ENCODE data around the gene NRTN. TPM values are rescaled to one million over a fixed set of nuclear protein-coding genes. Genes with fewer than 3 reads are reported as not detected.
"Not testable (repeated sequence)": the region's sequence is repeated elsewhere in the genome, so short reads cannot be mapped to it uniquely, and the experiment has no call there.

NRTN gene, protein sequence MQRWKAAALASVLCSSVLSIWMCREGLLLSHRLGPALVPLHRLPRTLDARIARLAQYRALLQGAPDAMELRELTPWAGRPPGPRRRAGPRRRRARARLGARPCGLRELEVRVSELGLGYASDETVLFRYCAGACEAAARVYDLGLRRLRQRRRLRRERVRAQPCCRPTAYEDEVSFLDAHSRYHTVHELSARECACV
- total RNA-seq (2014; rRNA removed; shearing (Covaris generic)) = 0.53 TPM in 1 of 2 replicates, not detected in the other
- 0.07 TPM in 1 of 2 replicates, not detected in the other for polyA plus RNA-seq (2015; cell fraction: cytosol; rRNA removed)
- not detected in 2 replicates for polyA plus RNA-seq (2015; cell fraction: nucleus; rRNA removed)

DNA sequence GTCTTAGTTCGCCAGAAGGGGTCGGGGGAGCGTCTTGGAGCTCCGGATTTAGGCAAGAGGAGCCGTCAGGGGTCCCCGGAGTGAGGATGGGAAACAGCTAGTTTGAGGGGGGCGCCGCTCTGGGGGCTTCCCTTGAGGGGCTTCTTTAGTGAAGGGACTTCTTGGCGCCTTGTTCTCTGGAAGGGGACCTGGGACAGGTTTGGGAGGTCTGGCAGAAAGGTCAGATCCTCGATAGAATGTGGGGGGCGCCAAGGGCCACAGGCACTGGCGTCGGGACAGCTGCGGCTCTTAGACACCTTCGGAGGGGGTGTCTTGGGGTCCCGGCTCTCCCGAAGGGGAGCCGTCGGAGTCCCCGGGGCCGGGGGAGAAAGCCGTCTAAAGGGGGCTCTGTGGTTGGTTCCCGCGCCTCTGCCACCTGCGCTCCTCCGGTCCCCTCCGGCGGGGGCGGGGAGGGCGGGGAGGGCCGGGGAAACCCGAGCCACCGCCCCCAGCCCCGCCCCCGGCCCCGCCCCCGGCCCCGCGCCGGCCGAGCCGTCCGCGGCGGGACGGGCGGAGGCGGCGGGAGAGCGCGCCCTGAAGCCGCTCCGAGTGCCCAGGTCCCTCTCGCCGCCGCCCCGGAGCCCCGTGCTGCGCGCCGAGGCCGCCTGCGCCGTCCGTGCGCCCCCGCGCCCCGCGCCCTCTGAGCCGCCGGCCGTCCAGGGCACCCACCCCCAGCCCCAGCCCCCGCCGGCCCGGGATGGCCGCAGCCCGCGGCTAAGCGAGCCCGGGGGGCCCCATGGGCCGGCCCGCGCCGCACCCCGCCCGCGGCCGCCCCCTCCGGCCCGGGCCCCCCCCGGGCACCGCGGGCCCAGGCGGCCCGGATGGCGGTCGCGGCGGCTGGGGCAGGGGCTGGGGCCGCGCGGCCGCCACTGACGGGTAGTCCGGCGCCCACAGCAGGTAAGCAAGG, at the start of gene NRTN:
Gene NRTN, plus strand, starts transcription at position 552 of the 946 bp plus-strand sequence. CDS start 19,099 bp downstream, outside the sequence.
- DNase-seq (ENCODE audit: low read depth) = no peak

DNA sequence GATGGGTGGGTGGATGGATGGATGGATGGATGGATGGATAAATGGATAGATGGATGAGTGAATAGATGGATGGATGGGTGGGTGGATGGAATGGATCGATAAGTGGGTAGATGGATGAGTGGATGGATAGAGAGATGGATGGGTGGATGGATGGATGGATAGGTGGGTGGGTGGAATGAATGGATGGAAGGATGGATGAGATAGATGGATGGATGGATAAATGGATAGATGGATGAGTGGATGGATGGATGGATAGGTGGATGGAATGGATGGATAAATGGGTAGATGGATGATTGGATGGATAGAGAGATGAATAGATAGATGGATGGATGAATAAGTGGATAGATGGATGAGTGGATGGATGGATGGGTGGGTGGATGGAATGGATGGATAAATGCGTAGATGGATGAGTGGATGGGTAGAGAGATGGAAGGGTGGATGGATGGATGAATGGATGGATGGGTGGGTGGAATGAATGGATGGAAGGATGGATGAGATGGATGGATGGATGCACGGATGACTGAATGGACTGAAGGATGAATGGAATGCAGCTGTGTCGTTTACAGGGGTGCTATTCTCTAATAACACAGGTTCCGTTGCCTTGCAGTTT, 42.2 kb upstream of the NRTN start:
- DNase-seq (ENCODE audit: low read depth) = no peak

DNA sequence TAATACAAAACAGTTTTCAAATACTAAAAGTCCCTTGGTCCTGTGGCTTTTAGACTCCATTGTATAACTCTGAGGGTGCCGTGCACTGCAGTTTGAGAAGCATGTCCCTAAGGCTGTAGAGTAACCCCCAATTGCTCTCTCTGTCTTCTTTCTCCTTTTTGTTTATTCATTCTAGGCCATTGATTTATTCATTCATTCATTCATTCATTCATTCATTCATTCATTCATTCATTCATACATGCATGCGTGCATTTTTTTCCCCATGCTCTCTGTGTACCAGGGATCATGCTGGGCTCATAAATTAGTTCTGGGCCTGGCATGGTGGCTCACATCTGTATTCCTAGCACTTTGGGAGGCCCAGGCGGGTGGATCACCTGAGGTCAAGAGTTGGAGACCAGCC, 39.6 kb upstream of the NRTN start:
- DNase-seq (ENCODE audit: low read depth) = no peak

DNA sequence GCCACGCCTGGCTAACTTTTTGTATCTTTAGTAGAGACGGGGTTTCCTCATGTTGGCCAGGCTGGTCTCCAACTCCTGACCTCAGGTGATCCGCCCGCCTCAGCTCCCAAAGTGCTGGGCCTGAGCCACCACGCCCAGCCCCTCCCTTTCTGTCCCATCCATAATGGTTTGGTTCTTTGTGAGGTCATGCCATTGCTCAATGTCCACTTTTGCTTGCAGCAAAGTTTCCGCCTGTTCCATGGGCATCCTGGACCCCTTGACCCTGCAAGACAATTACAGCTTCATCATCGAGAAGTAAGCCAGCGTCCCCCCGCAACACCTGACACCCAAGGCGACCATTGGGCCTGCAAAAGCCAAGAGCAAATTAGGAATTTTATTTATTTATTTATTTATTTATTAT, 36.9 kb upstream of the NRTN start:
- DNase-seq (ENCODE audit: low read depth) = no peak

DNA sequence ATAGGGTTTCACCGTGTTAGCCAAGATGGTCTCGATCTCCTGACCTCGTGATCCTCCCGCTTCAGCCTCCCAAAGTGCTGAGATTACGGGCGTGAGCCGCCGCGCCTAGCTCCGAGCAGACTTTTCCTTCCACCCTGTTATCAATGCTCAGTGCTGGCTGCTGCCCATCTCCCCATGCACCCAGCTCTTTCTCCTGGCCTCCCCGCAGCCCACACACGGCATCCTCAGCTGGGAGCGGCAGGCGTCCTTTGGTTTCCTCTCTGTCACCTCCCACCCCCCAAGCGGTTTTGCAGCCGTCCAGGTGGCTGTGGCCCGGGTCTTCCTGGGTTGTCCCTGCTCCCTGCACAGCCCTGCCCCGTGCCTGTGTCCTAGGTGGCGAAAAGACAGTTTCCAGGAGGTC, 32.5 kb upstream of the NRTN start:
- DNase-seq (ENCODE audit: low read depth) = no peak

DNA sequence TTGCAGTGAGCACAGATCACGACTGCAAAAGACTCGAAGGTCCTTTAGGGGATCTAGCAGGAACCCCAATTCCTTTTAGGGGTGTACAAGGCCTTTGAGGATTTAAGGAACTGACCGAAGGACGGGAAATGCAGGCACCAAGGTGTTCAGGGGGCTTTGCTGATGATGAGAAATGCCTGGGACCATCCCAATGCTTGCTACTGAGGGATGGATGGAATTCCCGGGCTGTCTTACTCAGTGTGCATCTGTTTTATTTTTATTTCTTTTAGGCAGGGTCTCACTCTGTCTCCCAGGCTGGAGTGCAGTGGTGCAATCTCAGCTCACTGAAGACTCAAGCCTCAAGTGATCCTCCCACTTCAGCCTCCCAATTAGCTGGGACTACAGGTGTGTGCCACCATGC, 31.6 kb upstream of the NRTN start:
- DNase-seq (ENCODE audit: low read depth) = no peak

DNA sequence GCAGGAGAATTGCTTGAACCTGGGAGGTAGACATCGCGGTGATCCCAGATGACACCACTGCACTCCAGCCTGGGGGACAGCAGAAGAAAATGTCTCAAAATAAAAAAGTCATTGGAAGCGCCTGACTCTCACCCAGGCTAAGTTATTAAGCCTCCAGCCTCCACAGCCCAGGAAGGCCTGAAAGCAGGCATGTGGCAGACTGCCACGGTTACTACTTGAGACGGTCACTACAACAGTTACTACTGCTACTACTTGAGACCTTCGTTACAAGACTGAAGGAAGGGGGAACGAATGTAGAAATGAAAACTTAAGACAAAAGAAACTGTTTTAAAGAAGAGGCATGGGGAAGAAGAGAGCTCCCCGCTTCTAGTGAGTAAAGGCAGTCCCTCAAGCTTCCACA, 29.9 kb upstream of the NRTN start:
- no peak for DNase-seq (ENCODE audit: low read depth)

DNA sequence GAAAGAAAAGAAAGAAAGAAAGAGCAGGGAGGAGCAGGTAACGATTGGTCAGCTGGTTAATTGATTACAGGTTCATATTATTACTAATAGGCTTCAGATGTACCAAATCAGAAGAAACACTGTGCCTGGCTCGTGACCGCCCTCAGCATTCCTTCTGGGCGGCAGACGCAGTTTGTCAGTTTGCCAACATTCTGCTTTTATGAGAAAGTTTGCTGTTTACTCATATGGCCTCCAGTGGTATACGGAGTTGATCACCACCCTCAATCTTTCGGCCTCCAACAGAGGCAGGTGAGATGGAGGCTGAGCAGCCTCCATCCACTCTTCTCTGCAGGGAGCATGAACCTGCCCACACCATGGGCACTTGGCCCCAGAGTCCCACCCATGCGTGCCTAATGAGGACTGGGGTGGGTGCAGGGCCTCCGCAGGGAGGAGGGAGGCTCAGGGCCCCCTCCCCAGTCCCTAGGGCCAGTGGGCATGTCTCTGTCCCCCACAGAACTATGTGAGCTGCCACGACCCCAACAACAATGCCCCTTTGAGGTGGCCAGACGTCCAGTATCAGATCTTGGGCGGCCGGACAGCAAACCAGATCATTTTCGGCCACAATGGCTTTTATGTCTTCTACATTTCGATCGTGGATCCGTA, 29.1 kb upstream of the NRTN start:
- peak; percentile 31 for DNase-seq (ENCODE audit: low read depth)

DNA sequence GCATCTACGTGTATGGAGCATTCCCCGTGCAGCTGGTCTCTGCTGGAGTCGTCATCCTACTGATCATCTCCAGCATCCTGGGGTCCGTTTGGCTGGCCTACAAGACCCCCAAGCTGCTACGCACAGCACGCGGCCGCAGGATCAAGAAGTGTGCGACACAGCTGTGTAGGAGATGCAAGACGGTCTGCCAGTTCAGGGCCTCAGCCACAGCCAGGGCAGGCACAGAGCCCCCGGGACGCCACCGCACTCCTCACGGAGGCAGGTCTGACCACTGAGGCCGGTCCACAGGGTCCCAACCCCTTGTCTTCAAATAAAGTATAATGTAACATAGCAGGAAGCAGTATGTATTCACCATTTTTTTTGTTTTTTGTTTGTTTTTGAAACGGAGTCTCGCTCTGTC, 26.5 kb upstream of the NRTN start:
- no peak for DNase-seq (ENCODE audit: low read depth)

DNA sequence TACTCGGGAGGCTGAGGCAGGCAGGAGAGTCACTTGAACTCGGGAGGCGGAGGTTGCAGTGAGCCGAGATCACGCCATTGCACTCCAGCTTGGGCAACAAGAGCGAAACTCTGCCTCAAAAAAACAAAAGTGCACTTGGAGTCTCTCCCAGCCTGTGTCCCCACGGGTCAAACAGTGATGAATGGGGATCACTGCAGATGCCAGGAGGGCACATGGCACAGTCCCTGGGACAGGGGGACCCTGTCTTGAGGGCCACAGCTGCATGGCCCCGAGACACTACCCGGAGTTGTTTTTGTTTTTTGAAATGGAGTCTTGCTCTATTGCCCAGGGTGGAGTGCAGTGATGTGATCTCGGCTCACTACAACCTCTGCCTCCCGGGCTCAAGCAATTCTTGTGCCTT, 24.0 kb upstream of the NRTN start:
- not testable (repeated sequence) for DNase-seq (ENCODE audit: low read depth)

DNA sequence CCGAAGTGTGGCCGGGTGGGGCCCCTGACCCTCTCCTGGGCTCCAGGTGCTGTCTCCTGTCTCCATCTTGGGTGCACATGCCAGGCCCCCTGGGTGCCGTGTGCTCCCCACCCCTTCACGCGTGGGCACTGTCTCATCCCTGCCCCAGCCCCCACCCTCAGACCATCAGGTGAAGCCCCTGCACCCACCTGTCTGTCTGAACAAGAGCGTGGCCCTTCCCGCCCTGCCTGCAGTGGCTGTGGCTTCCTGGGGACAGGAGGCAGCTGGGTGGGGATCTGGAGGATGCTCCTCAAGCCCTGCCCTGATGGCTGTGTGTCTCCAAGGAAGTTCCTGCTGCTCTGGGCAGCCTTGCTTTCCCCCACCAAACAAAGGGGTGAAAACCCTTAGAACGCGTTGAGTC, 22.5 kb upstream of the NRTN start:
- no peak for DNase-seq (ENCODE audit: low read depth)

DNA sequence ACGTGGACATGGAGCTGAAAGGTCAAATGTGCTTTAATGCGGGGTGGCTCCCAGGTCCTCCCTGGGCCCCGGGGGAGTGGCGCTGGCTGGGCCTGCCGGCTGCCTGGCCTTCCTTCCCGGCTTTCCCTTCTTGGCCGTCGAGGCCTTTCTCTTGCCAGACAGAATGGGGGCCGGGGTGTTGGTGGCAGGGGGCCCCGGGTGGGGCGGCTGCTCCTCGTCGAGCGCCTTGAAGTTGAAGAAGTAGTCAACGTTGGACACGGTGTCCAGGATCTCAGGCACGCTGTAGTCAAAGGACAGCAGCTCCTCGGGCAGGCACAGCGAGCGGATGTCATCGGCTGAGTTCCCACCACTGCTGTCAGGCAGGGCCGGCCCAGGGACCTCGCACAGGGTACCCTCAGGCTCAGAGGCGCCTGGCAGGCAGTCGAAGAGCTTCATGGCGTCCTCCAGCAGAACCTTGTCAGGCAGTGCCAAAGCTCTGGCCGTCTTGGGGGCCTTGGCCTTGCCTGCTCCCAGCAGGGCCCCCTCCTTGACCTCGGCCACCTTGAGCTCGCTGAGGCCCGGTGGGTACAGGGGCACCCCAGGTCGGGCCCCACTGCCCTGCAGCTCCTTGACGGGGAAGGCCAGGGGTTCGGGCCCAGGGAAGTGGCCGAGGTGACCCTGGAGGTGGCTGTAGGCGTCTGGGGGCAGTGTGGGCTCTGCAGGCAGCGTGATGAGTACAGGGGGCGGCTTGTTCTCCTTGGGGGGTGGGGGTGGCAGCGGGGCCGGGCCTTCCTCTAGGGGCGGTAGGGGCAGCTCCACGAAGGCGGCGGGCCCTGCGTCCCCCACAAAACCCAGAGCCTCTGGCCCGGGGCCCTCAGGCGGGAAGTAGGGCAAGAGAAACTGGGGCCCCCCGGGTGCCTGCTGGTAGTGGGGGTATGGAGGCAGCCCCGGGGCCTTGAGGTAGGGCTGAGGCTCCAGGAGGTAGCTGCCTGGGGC, 21.6 kb upstream of the NRTN start:
- no peak for DNase-seq (ENCODE audit: low read depth)

DNA sequence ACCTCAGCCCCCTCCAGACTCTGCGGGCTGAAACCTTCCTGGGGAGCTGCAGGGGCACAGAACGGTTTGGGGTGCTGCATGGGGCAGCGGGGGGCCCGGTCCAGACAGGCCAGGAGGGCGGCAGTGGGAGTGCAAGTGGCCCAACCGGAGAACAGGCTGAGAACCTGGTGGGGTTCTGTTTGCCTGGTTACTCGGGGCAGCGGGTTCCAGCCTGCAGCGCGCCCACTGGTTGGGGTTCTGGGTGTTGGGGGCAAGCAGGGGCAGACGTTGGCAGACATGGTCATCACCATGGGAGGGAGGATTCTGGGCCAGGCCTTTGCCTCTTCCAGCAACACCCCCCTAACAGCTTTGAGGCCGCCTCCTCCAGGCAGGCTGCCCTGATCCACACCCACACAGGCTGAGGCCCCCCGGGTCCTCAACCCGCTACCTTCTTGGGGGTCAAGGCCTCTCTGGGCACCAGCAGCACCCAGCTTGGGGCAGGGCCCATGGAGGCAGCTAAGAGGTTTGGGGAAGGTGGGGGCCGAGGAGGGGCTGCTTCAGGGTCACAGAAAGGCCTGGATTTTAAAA, 20.2 kb upstream of the NRTN start, which contains the start of gene PRR22:
Gene PRR22, minus strand, starts transcription at position 166 of the 567 bp plus-strand sequence. Its CDS starts 86 bp downstream, at position 80.
- no peak for DNase-seq (ENCODE audit: low read depth)

DNA sequence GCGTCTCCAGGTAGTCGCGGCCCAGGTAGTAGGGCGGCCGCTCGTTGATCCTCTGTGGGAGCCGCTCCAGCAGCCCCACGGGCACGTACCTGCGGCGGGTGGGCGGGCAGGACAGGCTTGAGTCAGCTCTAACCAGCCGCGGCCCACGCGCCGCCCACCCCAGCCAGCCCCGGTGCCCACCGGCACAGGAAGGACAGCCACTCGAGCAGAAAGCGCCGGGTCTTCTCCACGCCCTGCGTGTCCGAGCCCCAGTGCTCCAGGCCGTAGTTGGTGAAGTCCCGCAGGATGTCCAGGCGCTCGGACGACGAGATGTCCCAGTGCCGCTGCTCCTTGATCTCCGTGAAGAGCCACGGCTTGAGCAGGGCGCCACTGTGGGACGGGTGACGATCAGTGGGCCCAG, 19.4 kb upstream of the NRTN start:
- no peak for DNase-seq (ENCODE audit: low read depth)

DNA sequence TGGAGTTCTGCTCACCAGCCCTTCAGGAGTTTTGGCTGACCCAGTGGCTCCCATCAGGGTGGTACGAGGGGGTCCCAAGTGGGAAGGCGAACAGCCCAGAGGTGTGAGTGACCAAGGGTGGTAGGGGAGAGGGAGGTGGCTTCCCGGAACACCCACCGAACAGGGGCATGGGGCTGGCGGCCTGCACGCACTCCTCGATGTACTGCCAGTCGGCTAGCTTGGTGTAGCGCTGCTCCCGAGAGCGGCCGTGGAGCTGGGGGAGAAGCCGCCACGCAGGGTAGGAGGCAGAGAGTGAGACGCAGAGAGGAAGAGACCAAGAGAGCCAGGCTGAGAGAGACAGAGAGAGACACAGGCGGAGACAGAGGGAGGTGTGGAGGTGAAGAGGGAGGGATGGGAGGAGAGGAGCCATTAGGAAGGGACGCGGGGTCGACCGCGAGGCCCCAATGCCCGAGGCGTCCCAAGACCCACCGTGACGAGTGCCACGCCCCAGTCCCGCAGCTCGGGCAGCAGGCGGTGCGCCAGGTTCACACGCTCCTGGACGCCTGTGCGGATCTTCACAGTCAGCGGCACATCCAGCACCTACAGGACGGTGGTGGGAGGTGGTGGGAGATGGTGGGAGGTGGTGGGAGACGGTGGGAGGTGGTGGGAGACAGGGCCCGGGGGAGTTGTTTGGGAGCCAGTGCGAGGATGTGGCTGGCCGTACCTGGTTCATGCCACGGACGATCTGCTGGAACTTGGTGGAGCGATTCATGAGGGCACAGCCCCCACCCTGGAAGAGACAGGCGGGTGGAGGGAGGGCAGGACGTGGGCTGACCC, 18.1 kb upstream of the NRTN start:
- no peak for DNase-seq (ENCODE audit: low read depth)

DNA sequence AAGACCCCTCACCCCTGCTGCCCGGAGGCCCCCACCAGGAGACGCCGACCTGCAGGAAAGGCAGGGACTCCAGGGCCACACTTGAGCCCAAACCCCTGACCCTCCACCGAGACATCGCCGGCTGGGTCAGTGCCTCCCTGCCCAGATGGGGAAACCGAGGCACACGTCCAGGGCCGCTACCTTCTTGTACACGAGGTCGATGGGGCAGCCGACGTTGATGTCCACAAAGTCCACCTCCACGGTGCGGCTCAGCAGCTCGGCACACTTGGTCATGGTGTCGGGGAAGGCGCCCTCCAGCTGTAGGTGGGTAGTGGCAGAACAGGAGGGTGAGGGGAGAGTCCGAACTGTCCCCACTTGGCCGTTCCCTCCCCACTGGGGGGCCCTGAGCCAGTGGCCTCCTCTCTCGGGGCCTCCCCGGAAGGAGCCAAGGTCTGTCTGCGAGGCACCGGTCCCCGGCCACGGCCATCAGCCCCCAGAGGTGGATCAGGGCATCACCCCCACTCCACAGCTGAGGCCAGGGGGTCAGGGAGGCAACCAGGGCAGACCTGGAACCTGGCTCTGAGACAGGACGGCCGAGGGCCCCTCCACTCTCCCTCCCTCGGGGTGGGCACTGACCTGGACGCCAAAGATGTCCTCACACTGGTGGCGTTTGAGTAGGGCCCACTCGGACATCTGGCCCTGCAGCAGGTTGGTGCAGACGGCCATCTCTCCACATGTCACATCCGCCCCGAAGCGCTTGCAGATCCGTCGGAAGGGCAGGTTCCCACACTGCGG, 17.3 kb upstream of the NRTN start:
- DNase-seq (ENCODE audit: low read depth) = no peak

DNA sequence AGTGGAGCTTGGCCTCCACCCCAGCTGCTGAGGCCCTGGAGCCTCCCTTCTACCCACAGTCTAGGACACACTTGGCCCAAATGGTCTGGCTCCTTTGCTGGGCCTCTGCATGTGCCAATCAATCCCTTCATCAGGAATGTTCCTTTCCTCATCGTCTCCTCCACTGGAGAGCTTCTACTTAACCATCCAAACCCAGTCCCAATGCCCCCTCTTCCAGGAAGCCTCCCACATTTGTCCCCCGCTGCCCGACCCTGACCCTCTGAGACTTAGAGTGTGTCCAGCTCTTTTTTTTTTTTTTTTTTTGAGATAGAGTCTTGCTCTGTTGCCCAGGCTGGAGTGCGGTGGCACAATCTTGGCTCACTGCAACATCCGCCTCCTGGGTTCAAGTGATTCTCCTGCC, 16.4 kb upstream of the NRTN start:
- DNase-seq (ENCODE audit: low read depth) = no peak

DNA sequence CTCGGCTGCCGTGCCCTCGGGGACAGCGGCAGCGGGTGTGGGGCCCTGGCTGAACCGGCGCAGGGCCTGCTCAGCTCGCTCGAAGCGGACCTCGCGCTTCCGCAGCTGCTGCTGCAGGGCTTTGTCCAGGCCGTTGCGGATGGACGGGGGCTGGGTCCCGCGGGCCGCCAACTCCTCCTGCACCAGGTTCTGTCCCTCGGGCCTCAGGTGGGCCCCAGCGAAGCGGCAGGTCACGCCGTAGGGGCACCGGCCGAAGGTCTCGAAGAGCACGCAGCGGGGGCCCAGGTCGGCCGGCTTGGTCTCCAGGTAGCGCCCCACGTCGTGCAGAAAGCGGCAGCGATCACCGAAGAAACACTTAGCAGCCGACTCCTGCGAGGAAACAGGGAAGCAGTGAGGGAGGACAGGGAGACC, 15.5 kb upstream of the NRTN start:
- no peak for DNase-seq (ENCODE audit: low read depth)

All from HT1080 (cell line).